K562 (cell line): ENCODE measurements around the gene DEPDC1. TPM values are rescaled to one million over a fixed set of nuclear protein-coding genes. Genes with fewer than 3 reads are reported as not detected.

Experiments
- polyA plus RNA-seq, 8 experiments: library from polyadenylated mRNA; depleted of rRNA in 4 of 8; stranded (reverse) in 5 of 8; unstranded in 3 of 8; fragments of >200 nt; fragmentation: Nextera tagmentation in 2 of 8; fragmentation: Illumina TruSeq in 1 of 8; extraction: Ambion mirVana in 2 of 8; extraction: Trizol in 1 of 8; gene quantifications; 2 replicates each; pipeline versions ENCODE4 v1.2.1 to v1.2.3, GENCODE V29; 2011 to 2014; ENCODE audit warnings: inconsistent platforms in 1 of 8, missing spikeins in 1 of 8
- small RNA-seq: library from RNA; depleted of rRNA; stranded (forward); fragments of <200 nt; gene quantifications from one replicate; pipeline ENCODE3, GENCODE V24; 2014
- total RNA-seq, 7 experiments: library from RNA; depleted of rRNA in 6 of 7; stranded (reverse); fragments of >200 nt in 6 of 7; fragmentation: Illumina TruSeq in 2 of 7; extraction: Trizol in 2 of 7; gene quantifications; 2 replicates each; pipeline versions ENCODE4 v1.2.1 to v1.2.3, GENCODE V29; 2011 to 2021; ENCODE audit warnings: low replicate concordance in 1 of 7

The DEPDC1 gene
- total and polyA plus RNA-seq, 9 of the 15 experiments (the other 6 are each of a cell fraction or from before 2014, with no cell fraction given), result 9.9 to 28.3 (median 17.8) TPM

Small RNAs within 50 kb of the gene (small RNA-seq; reads per million reads assigned to genes)
- gene TXNP2, result not detected

Other genes starting within 250 kb of the DEPDC1 start
- gene RPE65, start 47.1 kb downstream of the DEPDC1 start, total RNA-seq (2014; rRNA removed), result not detected in 2 replicates
- not detected in 2 replicates for gene RPE65, start 47.1 kb downstream of the DEPDC1 start, total RNA-seq (2014; rRNA removed; fragmentation: Illumina TruSeq; extraction: Trizol)
- gene RPE65, start 47.1 kb downstream of the DEPDC1 start, total RNA-seq (2015; rRNA removed; fragmentation: Illumina TruSeq; extraction: Trizol), result not detected in 2 replicates
- not detected in 2 replicates for gene RPE65, start 47.1 kb downstream of the DEPDC1 start, total RNA-seq (2021)
- gene RPE65, start 47.1 kb downstream of the DEPDC1 start, polyA plus RNA-seq (2011; rRNA removed), result not detected in 2 replicates
- gene RPE65, start 47.1 kb downstream of the DEPDC1 start, polyA plus RNA-seq (2014; fragmentation: Illumina TruSeq; extraction: Trizol), result not detected in 2 replicates
- under 1 TPM in 1 of 2 experiments, not detected in 1; 0.14 TPM for gene RPE65, start 47.1 kb downstream of the DEPDC1 start, polyA plus RNA-seq (2014; fragmentation: Nextera tagmentation; extraction: Ambion mirVana)
- gene RPE65, start 47.1 kb downstream of the DEPDC1 start, polyA plus RNA-seq (2014; rRNA removed), result not detected in 2 replicates